GM23248 (cell line): ENCODE measurements around the gene C11orf16.

Experiments used
- EZH2 ChIP-seq: fragments of 200-600 bp; sonication (generic); IDR thresholded peaks from 2 replicates; pipeline ENCODE4 v1.6.1; 2018; ENCODE audit warnings: antibody characterized with exemption, mild to moderate bottlenecking; ENCODE audit not compliant: insufficient read depth, poor library complexity, severe bottlenecking
- EZH2phosphoT487 ChIP-seq: fragments of 200-600 bp; sonication (generic); IDR thresholded peaks from 2 replicates; pipeline ENCODE4 v1.6.1; 2018; ENCODE audit warnings: antibody characterized with exemption, moderate library complexity, mild to moderate bottlenecking, low read depth; ENCODE audit not compliant: insufficient read depth

- no peak for TF ChIP-seq EZH2phosphoT487
- no peak for TF ChIP-seq EZH2
Observed at GRCh38 chr11:8942518-8943066, 9.8 kb upstream of the C11orf16 start, which contains the start of gene ASCL3.
